Embryonic facial prominence (tissue), 1 donor: ENCODE data around the gene HOXA3.

Experiments used
- DNase-seq: peaks from one replicate; pipeline ENCODE4 v3.0.0-alpha.2; 2016; ENCODE audit errors: extremely low spot score

The HOXA3 gene

DNA sequence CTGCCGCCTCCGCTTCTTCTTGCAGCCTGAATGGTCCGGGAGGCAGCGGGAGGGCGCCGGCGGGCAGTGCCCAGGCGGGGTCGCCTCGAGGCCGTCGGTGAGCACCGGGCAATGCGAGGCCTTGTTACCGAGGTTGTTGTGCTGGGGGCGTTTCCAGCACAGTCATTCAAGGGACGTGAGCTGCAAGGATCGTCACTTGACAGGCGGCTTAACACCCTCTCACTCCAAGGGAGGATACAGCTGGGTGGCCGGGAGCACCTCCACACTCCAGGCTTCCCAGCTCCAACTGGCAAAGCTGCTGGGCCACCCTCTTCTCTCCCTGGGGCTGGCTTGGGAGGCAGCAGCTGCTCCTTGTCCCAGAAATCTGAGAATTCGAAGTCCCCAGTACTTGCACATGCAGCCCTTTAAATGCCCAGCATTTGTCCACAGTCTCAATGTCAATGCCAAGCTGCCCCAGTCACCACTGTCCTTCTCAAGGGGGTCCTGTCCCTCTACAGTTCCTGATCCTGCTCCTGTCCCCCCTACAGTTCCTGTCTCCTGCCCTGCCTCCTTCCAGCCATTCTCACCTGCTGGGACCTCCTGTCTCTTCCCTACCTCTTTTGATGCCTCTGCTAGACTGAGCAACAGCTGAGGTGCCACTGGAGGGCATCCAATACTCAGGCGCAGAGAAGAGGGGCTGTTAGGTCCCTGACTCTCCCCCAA lies 37.1 kb upstream of the HOXA3 start:
- DNase-seq = no peak

DNA sequence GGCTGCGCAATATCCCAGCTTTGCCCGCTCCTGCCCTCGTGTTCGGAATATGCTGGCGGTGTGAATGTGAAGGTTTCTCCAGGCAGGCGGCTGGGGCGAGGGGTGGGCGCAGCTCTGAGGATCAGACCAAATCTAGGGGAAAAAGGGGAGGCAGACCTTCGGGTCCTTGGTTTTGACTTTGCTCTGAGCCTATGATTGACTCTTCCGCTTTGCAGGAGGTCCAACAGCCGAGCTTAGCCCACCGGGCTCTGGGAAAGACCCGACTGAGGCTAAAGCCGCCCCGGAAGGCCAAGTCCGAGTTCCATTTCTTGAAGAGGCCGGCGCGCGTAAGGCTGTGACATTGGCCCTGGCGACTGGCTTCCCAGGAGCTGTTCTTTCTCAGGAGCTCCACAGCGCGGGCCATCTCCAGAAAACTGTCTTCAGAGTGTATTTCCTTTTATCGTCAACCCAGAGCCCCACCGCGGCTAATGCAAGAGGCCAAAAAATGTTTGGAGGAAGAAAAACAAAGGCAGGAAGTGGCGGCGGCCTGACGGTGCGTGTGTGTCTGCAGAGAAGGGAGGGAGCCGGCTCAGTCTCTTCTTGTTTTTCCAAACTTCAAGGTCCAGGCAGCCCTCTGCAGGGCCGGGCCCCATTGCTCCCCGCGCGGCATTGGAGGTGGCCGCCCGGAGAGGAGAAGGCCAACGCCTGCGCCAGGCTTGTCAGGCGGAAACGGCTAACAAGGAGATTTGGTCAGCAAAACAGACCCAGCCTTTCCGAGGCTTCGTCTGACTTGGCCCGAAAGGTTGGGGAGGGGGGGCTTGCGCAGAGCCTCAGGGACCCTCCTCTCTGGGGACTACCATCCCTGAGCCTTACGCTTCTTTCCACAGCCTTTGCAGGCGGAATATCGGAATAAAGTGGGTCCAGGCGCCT lies 36.3 kb upstream of the HOXA3 start:
- no peak for DNase-seq

DNA sequence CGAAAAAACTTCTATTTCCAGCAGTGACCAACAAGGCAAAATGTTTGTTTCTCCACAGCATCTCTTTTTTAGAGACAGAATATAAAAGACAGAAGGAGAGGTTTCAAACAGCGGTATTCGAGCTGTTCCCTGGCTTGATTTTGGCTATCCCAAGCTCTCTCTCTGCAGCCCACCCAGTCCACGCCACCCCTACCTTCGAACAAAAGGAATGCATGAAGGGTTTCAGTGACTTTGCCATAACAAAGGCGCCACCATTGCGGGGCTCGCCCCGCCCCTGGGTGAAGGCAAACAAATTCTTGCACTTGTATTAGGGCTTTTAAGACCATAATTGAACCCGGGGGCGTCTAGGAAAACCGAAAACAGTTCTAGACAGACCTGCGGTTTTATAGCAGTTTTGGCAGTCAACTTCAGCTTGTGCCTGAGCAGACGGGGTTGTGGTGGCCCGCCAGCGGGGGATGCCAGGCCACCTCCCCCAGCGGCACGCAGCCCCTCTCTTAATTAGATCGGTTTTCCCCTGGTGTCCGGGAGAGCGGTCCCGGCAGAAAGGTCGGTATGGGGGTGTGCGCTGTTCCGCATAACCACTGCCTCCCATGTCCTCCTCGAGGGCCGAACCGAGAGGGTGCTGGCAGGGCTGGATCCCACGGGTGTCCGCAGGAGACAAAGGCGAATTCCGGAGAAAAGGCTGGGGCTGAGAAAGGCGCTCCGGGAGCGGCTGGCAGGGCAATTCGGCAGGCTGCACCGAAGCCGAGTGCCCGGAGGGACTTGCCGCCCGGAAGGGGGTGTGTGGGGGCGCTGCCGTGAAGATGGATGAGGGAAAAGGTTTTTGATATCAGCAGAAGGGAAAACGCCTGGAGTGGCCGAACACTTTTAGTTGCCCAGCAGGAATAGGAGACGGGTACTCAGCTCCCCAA lies 35.3 kb upstream of the HOXA3 start:
- no peak for DNase-seq

DNA sequence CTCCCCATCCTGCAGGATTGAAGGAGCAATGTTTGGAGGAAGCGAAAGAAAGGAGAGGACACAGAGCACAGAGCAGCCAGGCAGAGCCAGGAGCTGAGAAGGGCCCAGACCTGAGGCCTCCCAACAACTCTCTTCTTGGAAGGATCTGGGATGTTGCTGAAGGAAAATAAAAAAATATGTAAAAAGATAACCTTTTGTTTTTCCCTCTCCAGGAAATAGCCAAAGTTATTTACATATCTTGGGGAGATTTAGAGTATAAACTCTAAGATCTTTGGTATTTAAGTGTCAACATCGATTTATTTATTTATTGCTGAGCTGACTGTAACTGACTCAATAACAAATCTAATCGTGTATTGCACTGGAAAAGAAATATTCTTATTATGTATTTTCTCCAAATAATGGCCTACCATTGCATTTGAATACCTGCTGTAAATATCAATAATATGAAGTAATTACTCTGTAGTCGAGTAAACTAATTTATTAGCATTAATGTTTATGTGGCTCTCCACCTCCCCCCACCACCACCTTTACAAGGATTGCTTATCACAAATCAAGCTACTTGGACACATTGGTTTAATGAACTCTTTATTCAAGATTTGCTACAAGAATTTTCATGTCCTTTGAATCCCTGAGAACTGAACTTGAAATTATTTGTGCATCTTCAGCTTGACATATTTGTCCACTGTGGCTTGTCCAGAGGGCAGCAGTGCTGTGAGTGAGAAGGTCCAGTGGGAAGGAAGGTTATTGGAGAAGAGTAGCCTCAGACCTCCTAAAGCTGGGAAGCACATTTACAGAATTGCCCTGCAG lies 34.5 kb upstream of the HOXA3 start:
- no peak for DNase-seq

DNA sequence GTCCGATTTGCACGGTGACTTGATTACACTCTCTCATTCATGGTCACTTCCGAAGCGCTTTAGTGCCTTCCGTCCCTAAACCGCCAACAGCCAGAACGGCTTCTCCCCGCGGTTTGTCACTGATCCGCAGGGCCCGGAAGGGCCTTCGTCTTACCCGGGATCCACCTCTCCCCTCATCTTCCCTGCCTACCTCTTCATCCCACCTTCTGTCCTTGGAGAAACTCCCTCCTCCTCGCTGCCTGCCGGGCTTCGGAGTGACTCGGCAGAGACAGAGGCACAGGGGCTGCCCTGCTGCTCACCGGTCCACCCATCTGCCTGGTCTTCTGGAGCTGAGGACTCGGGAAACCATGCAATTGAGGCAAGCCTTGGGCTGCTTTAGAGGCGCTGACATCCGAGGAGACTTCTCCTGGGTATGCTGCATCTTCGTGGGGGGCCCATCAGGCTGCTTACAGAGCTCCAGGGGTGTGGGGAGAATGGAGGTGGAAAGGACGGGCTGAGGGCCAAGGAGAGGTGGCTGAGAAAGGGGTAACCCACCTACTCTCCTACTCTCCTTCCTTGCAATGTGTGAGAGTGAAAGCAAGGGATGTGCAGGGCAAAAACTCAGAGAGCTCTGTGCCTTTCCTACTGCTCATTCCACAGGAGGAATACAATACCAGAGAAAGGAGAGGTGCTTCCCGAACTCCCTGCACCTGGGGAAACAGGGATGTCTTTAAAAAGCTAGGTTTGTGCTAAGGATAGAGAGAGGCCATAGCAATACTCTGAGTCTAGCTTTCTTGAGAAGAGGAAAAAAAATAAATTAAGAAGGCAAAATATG lies 33.7 kb upstream of the HOXA3 start:
- no peak for DNase-seq

DNA sequence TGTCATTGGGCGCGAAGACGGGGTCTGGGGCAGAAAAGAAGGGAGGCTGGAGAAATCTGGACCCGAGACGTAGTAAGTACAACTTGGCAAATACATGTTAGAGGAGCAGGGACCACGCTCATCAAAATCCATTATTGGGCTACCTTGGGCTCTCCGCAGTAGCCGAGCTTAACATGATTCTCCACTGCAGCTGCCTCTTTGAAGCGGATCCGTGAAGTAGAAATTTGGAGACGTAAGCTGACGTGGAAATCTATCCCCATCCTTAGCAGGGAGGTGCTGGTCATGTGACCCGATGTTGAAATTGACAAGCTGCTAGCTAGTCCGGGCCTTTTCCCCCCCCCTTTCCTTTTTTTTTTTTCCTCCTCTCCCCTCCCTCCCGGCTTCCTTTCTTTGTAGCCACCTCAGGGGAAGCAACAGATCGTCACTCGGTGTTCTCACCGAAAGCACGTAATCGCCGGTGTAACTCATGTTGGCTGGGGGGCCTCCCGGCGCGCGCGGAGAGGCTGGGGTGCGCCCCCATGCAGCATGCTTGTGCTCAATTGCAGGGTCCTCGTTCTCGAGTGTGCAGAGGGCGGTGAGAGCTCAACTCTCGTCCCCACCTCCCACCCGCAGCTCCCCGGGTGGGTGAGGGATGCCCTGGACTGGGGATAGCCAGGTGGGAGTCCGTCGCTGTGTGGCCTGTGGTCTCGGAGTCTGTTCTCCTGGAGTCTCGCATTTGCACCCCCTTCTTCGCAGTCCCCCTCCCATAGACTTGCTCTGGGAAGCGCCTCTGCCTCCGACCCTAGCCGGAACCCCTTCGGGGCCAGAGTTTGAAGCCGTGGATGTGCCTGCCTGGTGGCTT lies 32.9 kb upstream of the HOXA3 start, which contains the start of gene HOXA11:
HOXA11 (minus strand) TSS at position 220 of the 841 bp plus-strand sequence; CDS start at position 132, 88 bp downstream.
- DNase-seq = no peak

DNA sequence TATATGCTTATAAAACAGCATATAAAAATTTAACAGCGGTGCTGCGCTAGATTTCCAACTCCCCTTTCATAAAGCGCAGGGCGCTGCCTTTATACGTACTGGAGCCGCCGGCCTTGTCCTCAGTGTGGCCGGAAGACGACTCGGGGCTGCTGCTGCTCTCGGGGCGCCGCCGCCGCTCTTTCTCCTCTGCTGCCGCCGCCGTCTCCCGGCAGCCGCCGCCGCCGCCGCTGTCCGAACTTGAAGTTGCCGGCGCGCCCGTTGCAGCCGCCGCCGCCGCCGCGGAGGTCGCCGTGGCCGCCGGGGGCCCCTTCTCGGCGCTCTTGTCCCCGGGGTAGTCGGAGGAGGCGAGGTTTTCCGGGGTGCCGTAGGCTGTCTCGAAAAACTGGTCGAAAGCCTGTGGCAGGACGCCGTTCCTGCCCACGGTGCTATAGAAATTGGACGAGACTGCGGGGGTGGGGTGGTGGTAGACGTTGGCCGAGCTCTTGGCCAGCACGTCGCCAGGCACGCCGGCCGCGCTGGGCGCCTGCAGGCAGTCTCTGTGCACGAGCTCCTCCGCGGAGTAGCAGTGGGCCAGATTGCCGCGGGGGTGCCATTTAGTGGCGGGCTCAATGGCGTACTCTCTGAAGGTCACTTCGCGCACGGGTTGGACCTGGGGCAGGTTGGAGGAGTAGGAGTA lies 32.1 kb upstream of the HOXA3 start:
- no peak for DNase-seq

DNA sequence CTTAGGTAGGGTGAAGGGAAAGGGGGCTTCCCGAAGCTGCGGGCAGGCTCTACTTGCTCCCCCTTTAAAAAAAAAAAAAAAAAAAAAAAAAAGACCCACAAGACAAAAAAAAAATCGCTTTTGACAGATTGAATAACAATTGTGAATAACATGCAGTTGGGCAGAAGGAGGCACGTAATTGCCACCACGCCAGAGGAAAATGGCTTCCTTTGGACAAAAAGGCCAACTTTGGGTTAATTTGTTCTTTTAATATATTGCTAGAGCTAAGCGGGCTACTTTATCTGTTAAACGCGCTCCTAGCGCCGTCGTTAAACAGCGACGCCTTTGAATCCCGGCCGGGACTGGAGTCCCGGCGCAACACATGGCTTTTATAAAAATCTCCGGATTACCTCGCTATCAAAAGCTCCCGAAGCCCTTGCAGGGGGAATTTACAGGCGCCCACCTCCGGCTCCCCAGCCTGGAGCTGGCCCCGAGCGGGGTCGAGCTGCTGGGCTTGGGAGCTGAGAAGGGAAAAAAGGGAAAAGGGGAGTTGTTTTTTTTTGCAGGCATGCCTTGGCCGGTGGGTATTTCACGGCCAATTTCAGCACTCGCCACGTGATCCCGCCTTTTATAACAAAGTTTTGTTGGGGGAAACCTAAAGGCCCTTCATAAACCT lies 31.4 kb upstream of the HOXA3 start:
- DNase-seq = no peak

DNA sequence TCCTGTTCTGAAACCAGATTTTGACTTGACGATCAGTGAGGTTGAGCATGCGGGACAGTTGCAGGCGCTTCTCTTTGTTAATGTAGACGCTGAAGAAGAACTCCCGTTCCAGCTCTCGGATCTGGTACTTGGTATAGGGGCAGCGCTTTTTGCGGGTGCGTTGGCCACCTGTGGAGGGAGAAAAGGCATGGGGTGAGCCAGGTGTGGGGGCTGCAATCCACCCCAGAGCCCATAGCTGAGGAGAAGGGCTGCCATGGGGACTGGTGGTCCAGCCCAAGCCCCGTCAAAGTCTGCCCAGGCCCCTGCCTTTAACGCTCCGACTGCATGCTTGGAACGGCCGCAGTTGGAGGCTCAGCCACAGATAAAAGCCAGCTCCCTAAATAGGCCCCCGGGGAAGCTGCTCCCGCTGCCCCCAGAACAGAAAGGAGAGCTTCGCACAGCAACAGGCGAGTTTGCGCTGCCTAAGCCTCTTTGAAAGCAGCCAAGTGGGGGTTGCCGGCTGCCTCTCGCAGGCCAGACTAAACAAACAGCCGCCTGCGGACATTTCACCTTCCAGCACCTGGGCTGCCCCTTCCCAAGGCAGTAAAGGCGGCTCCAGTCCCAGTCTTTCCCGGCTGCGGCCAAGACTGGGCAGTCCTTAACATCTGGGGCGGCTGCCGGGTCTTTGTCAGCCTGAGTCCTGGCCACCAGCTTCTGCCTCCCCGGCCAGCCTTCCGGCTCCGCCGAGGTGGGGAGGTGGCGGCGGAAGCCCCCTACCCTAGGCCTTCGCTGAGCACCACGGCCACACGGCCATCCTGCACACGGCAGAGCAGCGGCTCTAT lies 30.7 kb upstream of the HOXA3 start:
- DNase-seq = no peak

DNA sequence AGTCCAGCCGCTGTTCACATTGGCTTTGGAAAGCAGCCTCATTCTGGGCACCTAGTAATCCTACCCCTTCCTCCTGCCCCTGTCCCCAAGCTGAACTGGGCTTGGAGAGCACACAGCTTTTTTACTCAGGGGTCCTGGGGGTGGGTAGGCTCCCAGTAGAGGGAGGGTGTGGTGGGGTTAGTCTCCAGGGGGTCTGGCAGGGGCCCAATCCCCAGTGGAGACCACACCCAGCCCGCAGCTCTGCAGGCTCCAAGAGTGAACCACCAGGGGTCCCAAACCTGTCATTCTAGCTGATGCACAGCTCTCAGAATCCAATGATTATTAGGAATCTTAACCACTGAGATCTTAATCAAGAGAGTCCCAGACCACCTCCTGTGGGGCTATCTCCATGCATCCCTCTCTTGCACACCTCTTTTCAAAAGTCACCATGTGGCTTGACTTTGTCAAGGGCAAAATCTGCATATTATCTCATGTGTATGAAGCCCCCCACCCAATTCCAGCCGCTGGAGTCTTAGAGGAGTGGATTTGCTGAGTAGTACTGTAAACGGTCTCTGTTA lies 30.0 kb upstream of the HOXA3 start:
- no peak for DNase-seq

DNA sequence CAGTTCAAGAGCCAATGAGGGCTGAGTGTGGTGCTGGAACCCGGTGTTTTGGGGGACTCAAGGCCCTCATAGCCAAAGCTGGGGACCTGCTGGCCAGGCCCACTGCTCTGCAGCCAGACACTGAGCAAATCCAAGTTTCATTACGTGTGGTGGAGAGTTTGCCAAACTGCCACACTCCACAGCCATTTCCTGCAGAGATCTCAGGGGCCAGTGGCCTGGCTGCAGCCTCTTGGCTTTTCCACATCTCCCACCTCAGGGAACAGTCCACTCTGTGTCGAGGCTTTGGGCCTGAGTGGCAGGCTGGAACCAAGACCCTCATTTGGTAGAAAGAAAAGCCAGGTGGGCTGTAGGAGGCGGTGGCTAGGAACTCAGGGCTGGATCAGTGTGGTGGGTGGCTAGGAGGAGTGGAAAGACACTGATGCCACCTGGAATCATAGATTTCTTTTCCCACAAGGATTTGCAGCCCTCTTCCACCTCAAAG lies 29.5 kb upstream of the HOXA3 start:
- DNase-seq = no peak

DNA sequence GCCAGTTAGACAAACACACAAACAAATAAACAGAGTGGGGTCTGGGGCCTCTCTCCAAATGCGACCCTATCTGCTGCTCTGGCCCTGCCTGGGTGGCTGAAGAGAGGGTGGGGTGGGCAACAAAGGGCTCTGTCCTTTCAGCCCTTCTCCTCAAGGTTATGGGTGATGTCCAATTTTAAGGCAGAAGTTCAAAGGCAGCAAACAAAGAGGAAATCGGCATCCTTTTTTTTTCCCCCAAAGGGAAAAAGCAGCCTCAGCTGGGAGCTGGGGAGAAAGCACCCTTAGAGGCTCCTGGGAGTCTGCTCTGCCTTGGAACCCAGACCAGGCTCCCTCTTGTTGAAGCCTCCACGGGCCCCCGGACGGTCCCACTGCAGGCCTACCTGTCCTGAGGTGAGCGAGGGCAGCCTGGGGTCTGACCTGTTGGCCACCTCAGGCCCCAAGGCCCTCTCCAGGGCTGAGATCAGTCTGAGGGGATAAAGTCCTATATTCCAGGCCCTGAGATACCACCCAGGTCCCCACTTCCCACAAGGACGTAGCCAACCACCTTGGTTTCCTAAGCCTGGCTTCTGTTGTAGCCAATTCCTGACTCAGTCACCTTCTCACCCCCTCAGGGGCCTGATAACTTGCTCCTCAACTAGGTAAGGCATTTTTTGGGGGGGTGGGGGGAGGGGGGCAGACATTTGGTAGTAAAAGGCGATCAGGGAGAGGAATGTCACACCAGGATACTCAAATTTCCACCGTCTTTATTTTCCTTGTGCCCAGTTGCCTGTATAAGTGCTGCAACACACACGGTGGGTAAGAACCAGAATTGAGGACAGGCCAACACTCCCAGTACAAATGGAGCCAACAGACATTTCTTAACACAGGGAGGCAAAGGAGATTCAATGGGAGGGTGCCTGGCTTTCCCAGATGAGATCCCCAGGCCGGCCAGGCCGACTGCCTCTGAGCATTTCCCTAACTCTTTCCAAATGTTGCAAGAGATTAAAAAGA lies 28.3 kb upstream of the HOXA3 start:
- no peak for DNase-seq

DNA sequence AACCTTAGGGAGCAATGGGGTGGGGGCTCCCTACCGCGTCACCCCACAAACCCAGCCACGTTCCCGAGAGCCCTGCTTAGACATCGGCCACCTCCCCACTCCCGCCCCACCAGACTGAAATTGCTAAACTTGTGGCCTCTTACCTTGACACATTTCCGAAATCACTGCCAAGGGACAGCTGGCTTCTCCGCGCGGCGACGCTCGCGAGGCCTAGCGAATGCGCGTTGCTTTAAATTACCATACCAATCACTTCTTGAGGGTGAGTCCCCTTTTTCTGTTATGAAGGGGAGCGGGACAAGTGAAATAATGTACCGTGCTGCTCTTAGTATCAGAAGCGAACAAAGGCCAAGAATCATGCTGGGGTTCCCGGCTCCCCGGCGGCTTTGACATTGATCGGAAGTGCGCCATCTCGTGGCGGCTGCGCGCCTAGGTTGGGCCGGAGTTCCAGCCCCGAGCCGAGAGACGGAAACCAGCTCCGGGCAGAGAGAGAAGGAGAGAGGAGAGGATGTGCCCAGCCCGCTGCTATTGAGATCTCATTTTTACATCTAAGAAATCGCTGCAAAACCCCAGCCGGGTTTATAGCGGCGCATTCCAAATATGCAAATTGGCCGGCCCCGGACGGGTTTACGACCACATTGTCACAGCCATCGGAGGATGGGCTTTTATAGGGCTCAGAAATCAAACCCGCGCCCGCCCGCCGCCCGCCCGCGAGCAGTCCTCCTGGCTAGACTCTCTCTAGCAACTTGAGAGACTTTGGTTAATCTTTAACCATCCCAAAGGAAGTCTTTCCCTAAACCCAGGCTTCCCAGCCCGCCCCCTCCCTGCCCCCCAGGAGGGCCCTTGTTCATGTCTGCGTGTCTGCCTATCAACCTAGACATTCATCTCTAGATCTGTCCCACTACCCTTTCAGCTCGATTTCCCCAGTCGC lies 27.4 kb upstream of the HOXA3 start:
- peak; percentile 51 for DNase-seq

DNA sequence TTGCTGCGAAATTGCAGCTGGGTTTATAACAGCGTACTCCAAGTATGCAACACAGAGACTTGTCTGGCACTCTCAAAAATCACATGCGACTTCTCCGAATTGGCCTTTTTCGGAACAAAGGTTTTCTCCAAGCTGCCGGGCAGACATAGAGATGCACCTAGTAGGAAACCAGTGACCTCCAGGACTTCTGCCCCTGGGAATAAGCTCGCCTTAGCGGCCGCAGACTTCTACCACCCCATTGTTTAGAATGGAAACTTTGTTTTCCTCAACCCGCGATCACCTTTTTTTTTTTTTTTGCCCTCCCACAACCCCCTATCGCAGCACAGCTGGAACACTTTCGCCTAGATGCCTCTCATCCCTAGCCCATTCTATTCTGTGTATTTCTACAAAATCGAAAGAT lies 26.6 kb upstream of the HOXA3 start:
- no peak for DNase-seq

DNA sequence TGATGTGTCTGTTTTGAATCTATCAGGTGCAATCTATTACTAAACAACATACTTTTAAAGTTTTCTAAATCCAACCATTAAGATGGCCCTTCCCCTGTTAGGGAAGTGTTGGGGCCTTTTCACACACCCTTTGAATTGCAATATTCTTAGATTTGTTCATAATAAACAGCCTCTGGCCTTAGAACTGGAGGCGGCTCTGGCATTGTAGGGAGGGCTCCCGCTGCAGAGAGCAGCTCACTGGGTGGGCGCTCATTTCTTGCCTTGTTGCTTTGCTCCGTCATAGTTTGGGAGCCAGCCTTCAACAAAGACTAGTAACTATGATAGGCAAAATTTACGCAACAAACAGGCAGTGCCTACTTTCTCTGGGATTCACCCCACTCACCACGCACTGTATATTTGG lies 26.0 kb upstream of the HOXA3 start:
- DNase-seq = no peak
